GM19035 (cell line): ENCODE measurements around the gene ZZZ3.
"Not testable (repeated sequence)": the region's sequence is repeated elsewhere in the genome, so short reads cannot be mapped to it uniquely, and the experiment has no call there.

Experiments
- ATAC-seq: cut with Tn5 transposase; IDR thresholded peaks from one replicate; pipeline ENCODE4 v1.9.1; 2021; ENCODE audit not compliant: unreplicated experiment

Gene ZZZ3

DNA sequence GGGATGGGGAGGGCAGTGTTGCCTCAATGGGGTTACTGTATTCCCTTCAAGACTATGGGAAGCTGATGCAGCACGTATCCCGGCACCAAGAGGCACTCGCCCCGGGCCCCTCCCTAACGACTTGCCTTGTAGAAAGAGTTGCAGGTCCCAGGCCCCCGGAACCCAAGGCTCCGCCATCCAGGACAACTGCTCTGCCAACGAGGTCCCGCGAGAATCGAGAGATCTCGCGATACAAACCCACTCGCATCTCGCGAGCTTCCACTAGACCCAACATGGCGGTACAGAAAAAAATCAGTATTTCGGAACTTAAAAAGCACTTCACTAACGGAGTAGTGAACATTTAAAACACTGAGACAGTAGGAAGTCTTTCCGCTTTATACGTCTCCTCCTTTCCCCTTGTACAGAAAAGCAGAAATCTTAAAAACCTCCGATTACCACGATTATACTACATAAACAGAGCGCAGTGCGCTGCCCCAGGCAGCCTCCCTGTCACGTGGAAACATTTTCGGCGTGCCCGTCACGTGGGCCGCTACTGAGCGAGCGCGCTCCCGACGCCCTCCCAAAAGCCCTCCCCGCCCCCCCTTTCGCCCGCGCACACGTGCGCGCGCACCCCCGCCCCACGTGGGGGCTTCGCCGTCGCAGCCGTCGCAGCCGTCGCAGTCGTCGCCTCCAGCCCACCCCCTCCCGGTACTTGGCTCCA is at the start of gene ZZZ3:
Gene ZZZ3, minus strand, starts transcription at position 199 of the 700 bp plus-strand sequence. CDS start 49,304 bp downstream, outside the sequence.
- ATAC-seq = peak; percentile 70

GRCh38 chr1:77732090-77732489 is 49.6 kb upstream of the ZZZ3 start:
- ATAC-seq = no peak

DNA sequence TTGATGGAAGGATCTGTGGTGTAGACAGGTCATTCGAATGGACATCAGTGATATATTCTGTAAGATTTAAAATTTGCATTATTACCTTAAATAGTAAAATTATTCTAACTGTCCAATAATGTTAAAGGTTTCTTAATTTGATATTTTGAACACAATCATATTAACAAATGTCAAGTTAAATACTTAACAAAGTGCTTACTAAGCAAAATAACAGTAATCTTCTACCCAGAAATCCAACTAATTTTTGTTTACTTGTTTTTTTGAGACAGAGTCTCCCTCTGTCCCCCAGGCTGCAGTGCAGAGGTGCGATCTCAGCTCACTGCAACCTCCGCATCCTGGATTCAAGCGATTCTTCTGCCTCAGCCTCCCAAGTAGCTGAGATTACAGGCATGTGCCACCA is 43.2 kb upstream of the ZZZ3 start:
- no peak for ATAC-seq

- no peak for ATAC-seq
Observed at GRCh38 chr1:77718181-77718580, 35.7 kb upstream of the ZZZ3 start.

- no peak for ATAC-seq
Observed at GRCh38 chr1:77716065-77716464, 33.6 kb upstream of the ZZZ3 start.

- no peak for ATAC-seq
Observed at GRCh38 chr1:77709727-77710126, 27.3 kb upstream of the ZZZ3 start.

DNA sequence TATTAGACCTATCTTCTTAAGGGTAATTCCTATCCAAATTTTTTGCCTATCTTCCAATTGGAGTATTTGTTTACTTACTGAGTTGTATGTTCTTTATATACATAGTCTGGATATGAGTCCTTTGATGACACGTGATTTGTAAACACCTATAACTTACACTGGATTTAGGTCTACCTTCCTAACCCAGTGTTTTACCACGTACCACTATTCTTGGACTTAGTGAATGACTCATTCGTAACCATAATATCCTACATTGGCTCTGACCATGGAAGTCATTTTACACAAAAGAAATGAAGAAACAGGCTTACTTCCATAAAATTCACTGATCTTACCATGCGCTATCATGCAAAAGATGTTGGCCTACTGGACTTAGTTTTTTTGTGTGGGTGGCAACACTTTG is 23.9 kb upstream of the ZZZ3 start:
- ATAC-seq = no peak

DNA sequence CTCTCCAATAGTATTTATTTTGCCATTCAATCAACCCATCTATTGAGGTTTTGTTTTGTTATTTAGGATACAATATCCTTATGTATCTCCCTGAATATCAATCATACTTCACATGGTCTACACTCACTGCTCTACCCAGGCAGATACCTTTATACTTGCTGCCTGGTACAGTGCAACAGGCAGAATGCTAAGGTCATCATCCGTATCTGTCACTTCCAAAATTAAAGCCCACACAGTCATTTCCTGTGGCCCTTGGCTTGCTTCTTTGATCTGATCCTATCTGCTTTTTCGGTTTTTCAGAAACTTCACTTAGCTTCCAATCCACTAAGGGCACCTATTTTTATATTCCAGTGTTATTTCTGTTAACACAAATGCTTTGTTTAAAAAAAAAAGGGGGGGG is 22.3 kb upstream of the ZZZ3 start:
- ATAC-seq = no peak

GRCh38 chr1:77699673-77700072 is 17.2 kb upstream of the ZZZ3 start:
- ATAC-seq = not testable (repeated sequence)

DNA sequence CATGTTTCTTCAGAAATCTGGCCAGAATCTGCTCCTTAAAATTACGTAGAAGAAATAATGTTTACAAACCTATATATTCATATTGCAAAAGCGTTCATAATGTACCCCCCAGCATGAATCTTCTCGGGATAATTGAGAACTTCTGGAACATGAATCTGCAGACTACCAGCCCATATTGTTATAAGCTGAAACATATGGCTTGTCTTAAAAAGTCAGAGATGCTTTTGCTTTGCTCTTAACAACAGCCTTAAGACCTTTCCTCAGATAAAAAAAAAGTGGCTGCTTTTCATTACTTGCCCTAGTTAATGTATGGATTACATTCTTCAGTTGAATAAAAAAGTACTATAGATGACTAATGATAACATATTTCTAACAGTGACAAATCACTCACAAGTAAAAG is 15.0 kb upstream of the ZZZ3 start:
- ATAC-seq = no peak

- peak; percentile 41 for ATAC-seq
Observed at GRCh38 chr1:77688939-77689338, 6.5 kb upstream of the ZZZ3 start.

DNA sequence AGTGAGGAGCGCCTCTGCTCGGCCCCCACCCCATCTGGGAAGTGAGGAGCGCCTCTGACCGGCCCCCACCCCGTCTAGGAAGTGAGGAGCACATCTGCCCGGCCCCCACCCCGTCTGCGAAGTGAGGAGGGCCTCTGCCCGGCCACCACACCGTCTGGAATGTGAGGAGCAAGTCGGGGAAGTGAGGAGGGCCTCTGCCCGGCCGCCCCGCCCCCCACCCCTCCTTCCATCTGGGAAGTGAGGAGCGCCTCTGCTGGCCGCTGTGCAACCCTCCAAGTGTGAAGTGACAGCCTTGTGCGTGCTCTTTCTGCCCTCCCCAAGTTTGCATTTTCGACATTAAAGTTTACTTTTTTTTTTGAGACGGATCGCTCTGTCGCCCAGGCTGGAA is 5.1 kb upstream of the ZZZ3 start:
- ATAC-seq = no peak

GRCh38 chr1:77686796-77687518 is 4.5 kb upstream of the ZZZ3 start:
- ATAC-seq = no peak

GRCh38 chr1:77683160-77684148 is 996 bp upstream of the ZZZ3 start:
- ATAC-seq = peak; percentile 78

GRCh38 chr1:77680173-77680572 is 2.3 kb downstream of the ZZZ3 start:
- no peak for ATAC-seq

DNA sequence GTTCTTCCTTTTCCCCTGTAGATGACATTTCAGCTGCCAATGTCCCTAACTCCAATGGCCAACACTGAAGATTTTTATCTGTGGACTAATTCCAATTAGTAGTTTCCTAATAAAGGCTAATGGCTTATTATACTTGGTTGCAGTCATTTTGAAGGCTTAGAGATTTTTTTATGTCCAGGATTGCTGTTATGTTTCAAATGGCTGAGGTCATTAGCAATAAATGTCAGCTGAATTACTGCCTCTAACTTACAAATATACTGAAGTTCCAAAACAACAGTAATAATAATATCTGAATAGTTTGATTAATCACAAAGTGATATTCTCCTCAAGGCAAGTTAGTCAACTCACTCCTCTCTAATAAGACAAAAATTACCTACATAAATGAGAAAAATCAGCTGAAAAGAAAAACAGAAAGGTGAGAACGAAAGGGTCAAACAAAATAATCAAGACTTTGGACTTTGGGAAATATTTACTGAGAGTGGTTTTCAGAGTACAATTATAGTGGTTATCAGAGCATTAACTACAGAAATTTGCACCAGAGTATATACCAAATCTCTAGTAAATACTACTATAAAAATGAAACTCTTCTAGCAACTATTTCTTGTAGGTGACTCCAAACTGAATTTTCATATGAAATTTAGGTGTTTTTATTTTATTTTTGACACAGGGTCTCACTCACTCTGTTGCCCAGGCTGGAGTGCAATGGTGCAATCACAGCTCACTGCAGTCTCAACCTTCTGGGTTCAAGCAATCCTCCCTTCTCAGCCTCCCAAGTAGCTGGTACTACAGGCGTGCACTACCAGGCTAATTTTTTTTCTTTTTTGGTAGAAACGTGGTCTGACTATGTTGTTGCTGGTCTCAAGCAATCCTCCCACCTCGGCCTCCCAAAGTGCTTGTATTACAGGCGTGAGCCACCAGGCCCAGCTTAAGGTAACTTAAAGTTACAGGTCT is 3.5 kb downstream of the ZZZ3 start:
- ATAC-seq = no peak

DNA sequence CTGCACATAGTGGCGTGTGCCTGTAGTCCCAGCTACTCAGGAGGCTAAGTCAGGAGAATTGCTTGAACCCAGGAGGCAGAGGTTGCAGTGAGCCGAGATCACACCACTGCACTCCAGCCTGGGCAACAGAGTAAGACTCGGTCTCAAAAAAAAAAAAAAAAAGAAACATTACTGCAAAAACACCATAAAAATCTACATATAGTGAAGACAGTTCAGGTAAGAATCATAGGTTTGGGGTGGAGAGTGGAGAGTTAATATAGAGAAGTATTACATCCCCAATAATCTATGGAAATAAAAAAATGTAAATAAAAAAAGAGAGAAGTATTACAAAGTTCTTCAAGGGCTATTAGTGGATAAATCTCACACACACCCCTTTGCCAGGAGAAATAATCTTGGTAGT is 7.7 kb downstream of the ZZZ3 start:
- not testable (repeated sequence) for ATAC-seq

GRCh38 chr1:77673716-77674355 is 8.6 kb downstream of the ZZZ3 start:
- no peak for ATAC-seq

- ATAC-seq = no peak
Observed at GRCh38 chr1:77673030-77673429, 9.4 kb downstream of the ZZZ3 start.

DNA sequence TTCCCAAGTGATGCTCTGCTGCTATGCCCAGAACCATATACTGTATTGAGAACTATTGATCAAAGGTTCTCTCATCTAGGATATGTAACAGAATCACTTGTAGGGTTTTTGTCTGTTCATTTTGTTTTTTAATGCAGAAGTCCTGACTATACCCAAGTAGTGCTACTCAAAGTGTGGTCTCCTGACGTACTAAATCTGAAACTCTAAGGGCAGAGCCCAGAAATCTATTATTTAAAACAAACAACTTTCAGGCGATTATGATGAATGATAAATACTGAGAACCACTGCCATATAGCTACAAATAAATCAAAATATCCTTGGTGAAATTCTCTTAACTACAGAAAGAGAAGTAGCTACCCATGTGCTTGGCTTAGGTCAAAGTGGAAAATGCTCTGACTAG is 10.1 kb downstream of the ZZZ3 start:
- ATAC-seq = peak; percentile 49
